HepG2 (cell line): Measurements from ENCODE around the gene HEXIM1. TPM values are rescaled to one million over a fixed set of nuclear protein-coding genes. Genes with fewer than 3 reads are reported as not detected.

ENCODE experiments used
- CBFB ChIP-seq: sonication (generic); formaldehyde crosslinking; IDR thresholded peaks from 2 replicates; pipeline ENCODE4 v1.4.0; 2020; ENCODE audit warnings: missing genetic modification reagents
- ESRRA ChIP-seq: sonication (generic); formaldehyde crosslinking; IDR thresholded peaks from 2 replicates; pipeline ENCODE4 v1.5.1; 2020; ENCODE audit warnings: mild to moderate bottlenecking, low read depth, missing genetic modification reagents
- SMAD1 ChIP-seq: sonication (generic); formaldehyde crosslinking; IDR thresholded peaks from 2 replicates; pipeline ENCODE4 v1.4.0; 2020; ENCODE audit warnings: missing genetic modification reagents, low read depth, mild to moderate bottlenecking, borderline replicate concordance
- SSRP1 ChIP-seq: IDR thresholded peaks from 2 replicates; pipeline ENCODE4 v1.6.1; 2016; ENCODE audit warnings: control low read depth
- TBX3 ChIP-seq: fragments of 450-650 bp; IDR thresholded peaks from 2 replicates; pipeline ENCODE4 v1.6.1; 2017; ENCODE audit warnings: antibody characterized with exemption, mild to moderate bottlenecking, inconsistent platforms, borderline replicate concordance
- ZNF10 ChIP-seq: sonication (generic); formaldehyde crosslinking; IDR thresholded peaks from 2 replicates; pipeline ENCODE4 v1.4.0; 2020; ENCODE audit warnings: mild to moderate bottlenecking, low read depth, missing genetic modification reagents, borderline replicate concordance
- ZNF160 ChIP-seq: sonication (generic); formaldehyde crosslinking; IDR thresholded peaks from 2 replicates; pipeline ENCODE4 v1.8.0; 2022; ENCODE audit warnings: mild to moderate bottlenecking, inconsistent platforms, missing genetic modification reagents
- ZNF234 ChIP-seq: sonication (generic); formaldehyde crosslinking; conservative IDR thresholded peaks from 2 replicates; pipeline ENCODE4 v1.5.1; 2020; ENCODE audit warnings: mild to moderate bottlenecking, missing genetic modification reagents
- ZNF431 ChIP-seq: sonication (generic); formaldehyde crosslinking; IDR thresholded peaks from 2 replicates; pipeline ENCODE4 v1.9.0; 2022; ENCODE audit warnings: missing genetic modification reagents, low read depth, mild to moderate bottlenecking, borderline replicate concordance
- ZNF569 ChIP-seq: sonication (generic); formaldehyde crosslinking; IDR thresholded peaks from 2 replicates; pipeline ENCODE4 v1.5.0; 2020; ENCODE audit warnings: mild to moderate bottlenecking, missing genetic modification reagents, moderate library complexity, borderline replicate concordance
- ZNF790 ChIP-seq: sonication (generic); formaldehyde crosslinking; IDR thresholded peaks from 2 replicates; pipeline ENCODE4 v1.8.0; 2022; ENCODE audit warnings: missing genetic modification reagents, mild to moderate bottlenecking, borderline replicate concordance
- ZNF850 ChIP-seq: sonication (generic); formaldehyde crosslinking; conservative IDR thresholded peaks from 2 replicates; pipeline ENCODE4 v1.9.0; 2021; ENCODE audit warnings: mild to moderate bottlenecking, missing genetic modification reagents
- polyA plus RNA-seq, 8 experiments: library from polyadenylated mRNA; depleted of rRNA in 3 of 8; stranded (reverse) in 7 of 8; unstranded in 1 of 8; fragments of >200 nt; fragmentation: Illumina TruSeq in 4 of 8; extraction: Trizol in 4 of 8; gene quantifications; 2 replicates each; pipeline versions ENCODE4 v1.2.1 to v1.2.3, GENCODE V29; 2011 to 2016; ENCODE audit warnings: low read depth in 4 of 8, missing spikeins in 1 of 8, mixed read lengths in 1 of 8; ENCODE audit not compliant: insufficient read depth in 1 of 8
- total RNA-seq, 5 experiments: library from RNA; depleted of rRNA; stranded (reverse); fragments of >200 nt; fragmentation: Illumina TruSeq; extraction: Trizol; gene quantifications; 2 replicates each; pipeline ENCODE4 v1.2.3, GENCODE V29; 2016; ENCODE audit warnings: low read depth in 1 of 5
- TF ChIP-seq, protein P1 (sequence below): sonication (generic); formaldehyde crosslinking; IDR thresholded peaks from 2 replicates; pipeline ENCODE4 v1.5.0; 2020; ENCODE audit warnings: mild to moderate bottlenecking, missing genetic modification reagents
- TF ChIP-seq, protein P2 (sequence below): sonication (generic); formaldehyde crosslinking; IDR thresholded peaks from 2 replicates; pipeline ENCODE4 v1.8.0; 2022; ENCODE audit warnings: mild to moderate bottlenecking, missing genetic modification reagents, moderate library complexity
- TF ChIP-seq, protein P3 (sequence below): sonication (generic); formaldehyde crosslinking; IDR thresholded peaks from 2 replicates; pipeline ENCODE4 v1.8.0; 2022; ENCODE audit warnings: missing genetic modification reagents, mild to moderate bottlenecking, inconsistent platforms, borderline replicate concordance
- TF ChIP-seq, protein P4 (sequence below): sonication (generic); formaldehyde crosslinking; IDR thresholded peaks from 2 replicates; pipeline ENCODE4 v1.4.0; 2020; ENCODE audit warnings: missing genetic modification reagents, borderline replicate concordance
- TF ChIP-seq, protein P5 (sequence below): sonication (generic); formaldehyde crosslinking; IDR thresholded peaks from 2 replicates; pipeline ENCODE4 v1.5.0; 2020; ENCODE audit warnings: missing genetic modification reagents

HEXIM1 gene
- total and polyA plus RNA-seq, 2 of the 13 experiments (the other 11 are each of a cell fraction or from before 2014, with no cell fraction given): 10.5 to 16.6 TPM

GRCh38 chr17:45101883-45102811 is 46.1 kb upstream of the HEXIM1 start (continued):
- TF ChIP-seq ZNF850 (CRISPR knock-in tag) (no peak), ZNF431 (no peak), ZNF160 (no peak), ZNF569 (CRISPR knock-in tag) (no peak), TBX3 (no peak), SSRP1 (CRISPR knock-in tag) (0 out of 2 replicates have a peak, but pooled peaks have one; percentile 48), SMAD1 (no peak), ZNF10 (CRISPR knock-in tag) (no peak), ZNF790 (CRISPR knock-in tag) (no peak), ESRRA (CRISPR knock-in tag) (no peak), CBFB (CRISPR knock-in tag) (0 out of 2 replicates have a peak, but pooled peaks have one; percentile 39), ZNF234 (CRISPR knock-in tag) (no peak)
- TF ChIP-seq, protein P1, sequence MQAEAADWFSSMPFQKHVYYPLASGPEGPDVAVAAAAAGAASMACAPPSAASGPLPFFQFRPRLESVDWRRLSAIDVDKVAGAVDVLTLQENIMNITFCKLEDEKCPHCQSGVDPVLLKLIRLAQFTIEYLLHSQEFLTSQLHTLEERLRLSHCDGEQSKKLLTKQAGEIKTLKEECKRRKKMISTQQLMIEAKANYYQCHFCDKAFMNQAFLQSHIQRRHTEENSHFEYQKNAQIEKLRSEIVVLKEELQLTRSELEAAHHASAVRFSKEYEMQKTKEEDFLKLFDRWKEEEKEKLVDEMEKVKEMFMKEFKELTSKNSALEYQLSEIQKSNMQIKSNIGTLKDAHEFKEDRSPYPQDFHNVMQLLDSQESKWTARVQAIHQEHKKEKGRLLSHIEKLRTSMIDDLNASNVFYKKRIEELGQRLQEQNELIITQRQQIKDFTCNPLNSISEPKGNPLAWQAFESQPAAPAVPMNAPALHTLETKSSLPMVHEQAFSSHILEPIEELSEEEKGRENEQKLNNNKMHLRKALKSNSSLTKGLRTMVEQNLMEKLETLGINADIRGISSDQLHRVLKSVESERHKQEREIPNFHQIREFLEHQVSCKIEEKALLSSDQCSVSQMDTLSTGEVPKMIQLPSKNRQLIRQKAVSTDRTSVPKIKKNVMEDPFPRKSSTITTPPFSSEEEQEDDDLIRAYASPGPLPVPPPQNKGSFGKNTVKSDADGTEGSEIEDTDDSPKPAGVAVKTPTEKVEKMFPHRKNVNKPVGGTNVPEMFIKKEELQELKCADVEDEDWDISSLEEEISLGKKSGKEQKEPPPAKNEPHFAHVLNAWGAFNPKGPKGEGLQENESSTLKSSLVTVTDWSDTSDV (CRISPR knock-in tag): no peak
- TF ChIP-seq, protein P2, sequence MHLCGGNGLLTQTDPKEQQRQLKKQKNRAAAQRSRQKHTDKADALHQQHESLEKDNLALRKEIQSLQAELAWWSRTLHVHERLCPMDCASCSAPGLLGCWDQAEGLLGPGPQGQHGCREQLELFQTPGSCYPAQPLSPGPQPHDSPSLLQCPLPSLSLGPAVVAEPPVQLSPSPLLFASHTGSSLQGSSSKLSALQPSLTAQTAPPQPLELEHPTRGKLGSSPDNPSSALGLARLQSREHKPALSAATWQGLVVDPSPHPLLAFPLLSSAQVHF: no peak
- TF ChIP-seq, protein P3, sequence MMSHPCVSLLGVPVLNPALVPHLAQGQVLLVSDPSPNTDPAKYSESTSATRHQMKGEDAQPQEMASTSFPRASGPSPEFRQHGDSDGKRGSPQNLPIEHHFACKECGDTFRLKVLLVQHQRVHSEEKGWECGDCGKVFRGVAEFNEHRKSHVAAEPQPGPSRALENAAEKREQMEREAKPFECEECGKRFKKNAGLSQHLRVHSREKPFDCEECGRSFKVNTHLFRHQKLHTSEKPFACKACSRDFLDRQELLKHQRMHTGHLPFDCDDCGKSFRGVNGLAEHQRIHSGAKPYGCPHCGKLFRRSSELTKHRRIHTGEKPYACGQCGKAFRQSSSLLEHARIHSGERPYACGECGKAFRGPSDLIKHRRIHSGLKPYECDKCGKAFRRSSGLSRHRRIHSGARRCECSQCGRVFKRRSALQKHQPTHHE: 0 out of 2 replicates have a peak, but pooled peaks have one; percentile 27
- TF ChIP-seq, protein P4, sequence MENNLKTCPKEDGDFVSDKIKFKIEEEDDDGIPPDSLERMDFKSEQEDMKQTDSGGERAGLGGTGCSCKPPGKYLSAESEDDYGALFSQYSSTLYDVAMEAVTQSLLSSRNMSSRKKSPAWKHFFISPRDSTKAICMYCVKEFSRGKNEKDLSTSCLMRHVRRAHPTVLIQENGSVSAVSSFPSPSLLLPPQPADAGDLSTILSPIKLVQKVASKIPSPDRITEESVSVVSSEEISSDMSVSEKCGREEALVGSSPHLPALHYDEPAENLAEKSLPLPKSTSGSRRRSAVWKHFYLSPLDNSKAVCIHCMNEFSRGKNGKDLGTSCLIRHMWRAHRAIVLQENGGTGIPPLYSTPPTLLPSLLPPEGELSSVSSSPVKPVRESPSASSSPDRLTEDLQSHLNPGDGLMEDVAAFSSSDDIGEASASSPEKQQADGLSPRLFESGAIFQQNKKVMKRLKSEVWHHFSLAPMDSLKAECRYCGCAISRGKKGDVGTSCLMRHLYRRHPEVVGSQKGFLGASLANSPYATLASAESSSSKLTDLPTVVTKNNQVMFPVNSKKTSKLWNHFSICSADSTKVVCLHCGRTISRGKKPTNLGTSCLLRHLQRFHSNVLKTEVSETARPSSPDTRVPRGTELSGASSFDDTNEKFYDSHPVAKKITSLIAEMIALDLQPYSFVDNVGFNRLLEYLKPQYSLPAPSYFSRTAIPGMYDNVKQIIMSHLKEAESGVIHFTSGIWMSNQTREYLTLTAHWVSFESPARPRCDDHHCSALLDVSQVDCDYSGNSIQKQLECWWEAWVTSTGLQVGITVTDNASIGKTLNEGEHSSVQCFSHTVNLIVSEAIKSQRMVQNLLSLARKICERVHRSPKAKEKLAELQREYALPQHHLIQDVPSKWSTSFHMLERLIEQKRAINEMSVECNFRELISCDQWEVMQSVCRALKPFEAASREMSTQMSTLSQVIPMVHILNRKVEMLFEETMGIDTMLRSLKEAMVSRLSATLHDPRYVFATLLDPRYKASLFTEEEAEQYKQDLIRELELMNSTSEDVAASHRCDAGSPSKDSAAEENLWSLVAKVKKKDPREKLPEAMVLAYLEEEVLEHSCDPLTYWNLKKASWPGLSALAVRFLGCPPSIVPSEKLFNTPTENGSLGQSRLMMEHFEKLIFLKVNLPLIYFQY (CRISPR knock-in tag): no peak
- TF ChIP-seq, protein P5, sequence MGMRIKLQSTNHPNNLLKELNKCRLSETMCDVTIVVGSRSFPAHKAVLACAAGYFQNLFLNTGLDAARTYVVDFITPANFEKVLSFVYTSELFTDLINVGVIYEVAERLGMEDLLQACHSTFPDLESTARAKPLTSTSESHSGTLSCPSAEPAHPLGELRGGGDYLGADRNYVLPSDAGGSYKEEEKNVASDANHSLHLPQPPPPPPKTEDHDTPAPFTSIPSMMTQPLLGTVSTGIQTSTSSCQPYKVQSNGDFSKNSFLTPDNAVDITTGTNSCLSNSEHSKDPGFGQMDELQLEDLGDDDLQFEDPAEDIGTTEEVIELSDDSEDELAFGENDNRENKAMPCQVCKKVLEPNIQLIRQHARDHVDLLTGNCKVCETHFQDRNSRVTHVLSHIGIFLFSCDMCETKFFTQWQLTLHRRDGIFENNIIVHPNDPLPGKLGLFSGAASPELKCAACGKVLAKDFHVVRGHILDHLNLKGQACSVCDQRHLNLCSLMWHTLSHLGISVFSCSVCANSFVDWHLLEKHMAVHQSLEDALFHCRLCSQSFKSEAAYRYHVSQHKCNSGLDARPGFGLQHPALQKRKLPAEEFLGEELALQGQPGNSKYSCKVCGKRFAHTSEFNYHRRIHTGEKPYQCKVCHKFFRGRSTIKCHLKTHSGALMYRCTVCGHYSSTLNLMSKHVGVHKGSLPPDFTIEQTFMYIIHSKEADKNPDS: no peak
